ENCODE data around the gene PHLDB1. TPM values are rescaled to one million over a fixed set of nuclear protein-coding genes. Genes with fewer than 3 reads are reported as not detected.

Gene PHLDB1
- total and polyA plus RNA-seq, 2 donors (not counting 3 experiments of a cell fraction or from before 2014, with no cell fraction given): 99.7 to 183 TPM

DNA sequence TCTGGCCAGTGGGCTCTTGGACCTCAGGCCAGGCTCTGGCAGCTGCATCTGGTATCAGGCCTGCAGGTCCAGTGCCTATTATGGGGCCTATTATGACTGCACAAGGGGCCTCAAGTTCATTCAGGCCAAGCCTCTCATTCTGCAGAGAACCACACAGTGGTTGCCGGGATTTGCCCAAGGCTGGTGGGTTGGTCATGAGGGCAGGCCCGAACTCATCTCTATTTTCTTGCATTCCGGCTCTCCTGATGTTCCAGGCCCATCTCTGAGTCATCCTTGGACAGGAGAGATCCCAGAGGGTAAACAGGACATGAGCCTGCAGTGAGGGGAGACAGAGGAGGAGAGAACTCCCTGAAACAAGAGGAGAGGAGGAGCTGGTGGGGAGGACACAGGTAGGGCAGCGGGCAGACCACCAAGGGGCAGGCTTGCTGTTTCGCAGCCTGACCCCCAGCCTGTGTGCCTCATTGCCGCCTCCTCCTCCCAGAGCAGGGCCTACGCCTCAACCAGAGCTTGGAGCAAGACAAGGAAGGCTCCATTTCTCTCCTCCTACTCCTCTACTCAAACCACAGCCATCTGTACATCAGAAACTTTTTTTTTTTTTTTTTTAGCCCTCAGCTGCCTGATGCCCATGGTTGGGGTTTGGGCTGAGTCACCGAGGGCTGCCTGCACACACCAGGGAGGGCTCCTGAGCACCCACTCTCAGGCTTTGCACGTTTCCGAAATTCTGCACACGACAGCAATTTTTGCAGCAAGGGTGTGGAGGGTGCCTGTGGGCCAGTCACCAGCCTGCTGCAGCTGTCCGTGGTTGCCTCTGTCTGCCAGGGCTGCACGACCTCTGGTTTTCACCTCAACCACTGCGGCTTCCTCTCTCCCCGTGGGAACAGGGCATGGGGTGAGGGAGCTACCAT is 84.8 kb downstream of the PHLDB1 start:
- H3K79me2 ChIP-seq (ENCODE audit: control insufficient read depth, insufficient read depth, low read length): no peaks in the 10 kb centered on the region
- DNase-seq (ENCODE audit: low read depth, low spot score) (no peak), FAIRE-seq (no peak)
- ChIA-PET CTCF (interaction anchor here (2.9 to 3.8 kb wide), 2 partner anchors 97 to 265 kb away, joined by 9 to 45 read pairs; partner anchors contain the start of gene UPK2), POLR2A (no interaction called here)
- H4K20me1 ChIP-seq (replicated peaks; ENCODE audit: control insufficient read depth, extremely low read depth, insufficient read depth, low read length): no peaks in the 10 kb centered on the region
- intact Hi-C loops (cut with micrococcal nuclease): loop anchor here (5.0 kb wide), 1 partner anchor 55 kb away; no protein-coding TSS in a partner anchor
- H3K4me3 ChIP-seq (replicated peaks in 1 of 3; ENCODE audit: insufficient read depth in 1 of 3, low read depth in 1 of 3, low read length in 3 of 3): no peak overlapping the region
- H3K27ac ChIP-seq (ENCODE audit: insufficient read depth, low read depth, low read length): no peak overlapping the region
- H3K4me1 ChIP-seq (ENCODE audit: control insufficient read depth, extremely low read depth, insufficient read depth, low read length): no peaks in the 10 kb centered on the region
- H2AFZ ChIP-seq (ENCODE audit: low read depth, low read length): peak overlapping the region; percentile 3
- dilution Hi-C loops (cut with MboI; ENCODE audit: extremely low pct_ligation_motif_present, low sequenced_read_pairs): no loop called here
- BruUV-seq (replicated peaks): no TSS peak
- no peaks in the 10 kb centered on the region for H3K9me1 ChIP-seq (replicated peaks; ENCODE audit: control insufficient read depth, extremely low read depth, insufficient read depth, low read length)
- TF ChIP-seq, protein P1, sequence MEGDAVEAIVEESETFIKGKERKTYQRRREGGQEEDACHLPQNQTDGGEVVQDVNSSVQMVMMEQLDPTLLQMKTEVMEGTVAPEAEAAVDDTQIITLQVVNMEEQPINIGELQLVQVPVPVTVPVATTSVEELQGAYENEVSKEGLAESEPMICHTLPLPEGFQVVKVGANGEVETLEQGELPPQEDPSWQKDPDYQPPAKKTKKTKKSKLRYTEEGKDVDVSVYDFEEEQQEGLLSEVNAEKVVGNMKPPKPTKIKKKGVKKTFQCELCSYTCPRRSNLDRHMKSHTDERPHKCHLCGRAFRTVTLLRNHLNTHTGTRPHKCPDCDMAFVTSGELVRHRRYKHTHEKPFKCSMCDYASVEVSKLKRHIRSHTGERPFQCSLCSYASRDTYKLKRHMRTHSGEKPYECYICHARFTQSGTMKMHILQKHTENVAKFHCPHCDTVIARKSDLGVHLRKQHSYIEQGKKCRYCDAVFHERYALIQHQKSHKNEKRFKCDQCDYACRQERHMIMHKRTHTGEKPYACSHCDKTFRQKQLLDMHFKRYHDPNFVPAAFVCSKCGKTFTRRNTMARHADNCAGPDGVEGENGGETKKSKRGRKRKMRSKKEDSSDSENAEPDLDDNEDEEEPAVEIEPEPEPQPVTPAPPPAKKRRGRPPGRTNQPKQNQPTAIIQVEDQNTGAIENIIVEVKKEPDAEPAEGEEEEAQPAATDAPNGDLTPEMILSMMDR (IDR thresholded peaks at IDR 0.05; ENCODE audit: extremely low read depth in 1 of 2, insufficient read depth in 1 of 2, low read depth in 1 of 2, low read length in 2 of 2): no peak
- TF ChIP-seq POLR2AphosphoS5 (IDR thresholded peaks at IDR 0.05; ENCODE audit: insufficient read depth, low read depth, low read length) (no peak), FOS (IDR thresholded peaks at IDR 0.05; ENCODE audit: borderline replicate concordance, insufficient read depth, low read length) (peak; percentile 36), JUN (IDR thresholded peaks at IDR 0.05; ENCODE audit: borderline replicate concordance, insufficient read depth, insufficient read length, low read depth) (no peak), EZH2 (IDR thresholded peaks at IDR 0.05; ENCODE audit: borderline replicate concordance, low read depth, low read length, severe bottlenecking) (no peak)
- TF ChIP-seq, protein P2, sequence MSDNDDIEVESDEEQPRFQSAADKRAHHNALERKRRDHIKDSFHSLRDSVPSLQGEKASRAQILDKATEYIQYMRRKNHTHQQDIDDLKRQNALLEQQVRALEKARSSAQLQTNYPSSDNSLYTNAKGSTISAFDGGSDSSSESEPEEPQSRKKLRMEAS (IDR thresholded peaks at IDR 0.05; ENCODE audit: insufficient read depth, insufficient read length): no peak
- no peaks in the 10 kb centered on the region for H3K9me3 ChIP-seq (replicated peaks; ENCODE audit: control insufficient read depth, insufficient read depth, low read length)
- H3K9ac ChIP-seq (replicated peaks; ENCODE audit: extremely low read depth, insufficient read depth, low read length): no peak overlapping the region
- no peaks in the 10 kb centered on the region for H3K36me3 ChIP-seq (ENCODE audit: control insufficient read depth in 2 of 2, extremely low read depth in 1 of 2, insufficient read depth in 2 of 2, low read length in 2 of 2)
- no peaks in the 10 kb centered on the region for H3K27me3 ChIP-seq (ENCODE audit: control insufficient read depth in 2 of 2, insufficient read depth in 2 of 2, low read length in 2 of 2)
- no peak overlapping the region for H3K4me2 ChIP-seq (ENCODE audit: insufficient read depth, low read length)
